Tibial nerve (tissue), 4 donors: ENCODE data around the gene PIGX. TPM values are rescaled to one million over a fixed set of nuclear protein-coding genes. Genes with fewer than 3 reads are reported as not detected.
A peak's percentile ranks its signal among the peaks of the same experiment; 100 is the strongest.

Source experiments
- DNase-seq, 2 donors: peaks; one replicate each; pipeline ENCODE4 v3.0.0-alpha.2; 2019; ENCODE audit warnings: low spot score in 2 of 2
- H3K27ac ChIP-seq, 4 donors: fragments of 200-600 bp; sonication (generic) in 3 of 4; one replicate each; pipeline ENCODE4 v1.5.1; 2017 to 2019; ENCODE audit warnings: mild to moderate bottlenecking in 1 of 4
- H3K27me3 ChIP-seq, 2 donors: fragments of 200-600 bp; sonication (generic) in 1 of 2; one replicate each; pipeline versions ENCODE4 v1.5.1 to v1.6.0; 2017 to 2019
- H3K36me3 ChIP-seq, 3 donors: fragments of 200-600 bp; sonication (generic); one replicate each; pipeline ENCODE4 v1.5.1; 2018 to 2019
- H3K4me1 ChIP-seq, 4 donors: fragments of 200-600 bp; sonication (generic) in 3 of 4; one replicate each; pipeline ENCODE4 v1.5.1; 2017 to 2019
- H3K4me3 ChIP-seq, 4 donors: fragments of 200-600 bp; sonication (generic) in 3 of 4; one replicate each; pipeline ENCODE4 v1.5.1; 2017 to 2019; ENCODE audit warnings: mild to moderate bottlenecking in 1 of 4, moderate library complexity in 1 of 4
- H3K9me3 ChIP-seq, 4 donors: fragments of 200-600 bp; sonication (generic) in 3 of 4; one replicate each; pipeline ENCODE4 v1.5.1; 2017 to 2019
- EP300 ChIP-seq, 2 donors: sonication (generic); formaldehyde crosslinking; IDR thresholded peaks; one replicate each; pipeline ENCODE4 v1.6.1; 2017; ENCODE audit warnings: antibody characterized with exemption in 2 of 2, mild to moderate bottlenecking in 1 of 2
- POLR2A ChIP-seq, 2 donors: fragments of 450-650 bp; IDR thresholded peaks; one replicate each; pipeline ENCODE4 v1.6.1; 2017; ENCODE audit warnings: antibody characterized with exemption in 2 of 2, mild to moderate bottlenecking in 2 of 2, moderate library complexity in 2 of 2
- WGBS, 2 donors: methylation state at CpG; one replicate each; pipeline ENCODE4 v1.1.5; 2018; 5-methylcytosine and 5-hydroxymethylcytosine counted together
- total RNA-seq, 4 donors: library from RNA; depleted of rRNA; stranded (reverse); fragments of >200 nt; gene quantifications; one replicate each; pipeline ENCODE4 v1.1.0, GENCODE V29; 2016
- TF ChIP-seq, protein P1 (sequence below), 5 experiments: fragments of 200-600 bp in 3 of 5; fragments of 450-650 bp in 2 of 5; sonication (generic) in 3 of 5; IDR thresholded peaks; one replicate each; pipeline ENCODE4 v1.5.1; 2016 to 2019; ENCODE audit warnings: antibody characterized with exemption in 5 of 5, mild to moderate bottlenecking in 3 of 5, moderate library complexity in 2 of 5

PIGX gene
- total RNA-seq, 4 donors from 2014 or later = 28.8 to 57.9 (median 33.7) TPM

DNA sequence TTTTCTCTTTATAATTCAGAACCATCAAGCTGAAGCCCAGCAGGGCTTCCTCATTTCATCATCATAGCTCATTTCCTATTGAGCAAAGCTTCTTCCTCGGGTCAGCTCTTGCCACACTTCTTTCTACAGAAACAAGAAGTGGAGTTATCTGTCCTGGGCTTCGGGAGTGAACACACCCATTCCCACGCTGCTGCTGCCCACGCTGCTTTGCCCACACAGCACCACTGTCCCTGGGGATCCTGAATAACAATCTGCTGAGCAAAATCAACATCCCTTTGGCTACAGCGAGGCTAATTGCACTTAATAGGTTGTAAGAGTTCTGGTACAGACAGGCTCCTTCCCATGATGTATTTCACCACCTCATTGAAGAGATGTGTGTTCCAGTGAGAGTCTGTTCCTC lies 23.8 kb upstream of the PIGX start:
- H3K27ac ChIP-seq = peak overlapping the region in 2 of 4 donors; percentile 28 to 30
- no peaks in the 10 kb centered on the region for H3K27me3 ChIP-seq
- H3K36me3 ChIP-seq = no peaks in the 10 kb centered on the region
- TF ChIP-seq EP300 (IDR thresholded peaks at IDR 0.05) = peak in 1 of 2 donors; percentile 88
- TF ChIP-seq POLR2A (IDR thresholded peaks at IDR 0.05) = no peak
- H3K4me1 ChIP-seq = peaks cover 0 to 22% (median 4%) of the 10 kb centered on the region in 4 donors
- H3K9me3 ChIP-seq = no peaks in the 10 kb centered on the region
- H3K4me3 ChIP-seq = no peak overlapping the region
- peak in 1 of 2 donors; percentile 55 for DNase-seq
- WGBS, 2 donors = 7 to 14% methylated on average over 5 of the region's 5 CpGs

DNA sequence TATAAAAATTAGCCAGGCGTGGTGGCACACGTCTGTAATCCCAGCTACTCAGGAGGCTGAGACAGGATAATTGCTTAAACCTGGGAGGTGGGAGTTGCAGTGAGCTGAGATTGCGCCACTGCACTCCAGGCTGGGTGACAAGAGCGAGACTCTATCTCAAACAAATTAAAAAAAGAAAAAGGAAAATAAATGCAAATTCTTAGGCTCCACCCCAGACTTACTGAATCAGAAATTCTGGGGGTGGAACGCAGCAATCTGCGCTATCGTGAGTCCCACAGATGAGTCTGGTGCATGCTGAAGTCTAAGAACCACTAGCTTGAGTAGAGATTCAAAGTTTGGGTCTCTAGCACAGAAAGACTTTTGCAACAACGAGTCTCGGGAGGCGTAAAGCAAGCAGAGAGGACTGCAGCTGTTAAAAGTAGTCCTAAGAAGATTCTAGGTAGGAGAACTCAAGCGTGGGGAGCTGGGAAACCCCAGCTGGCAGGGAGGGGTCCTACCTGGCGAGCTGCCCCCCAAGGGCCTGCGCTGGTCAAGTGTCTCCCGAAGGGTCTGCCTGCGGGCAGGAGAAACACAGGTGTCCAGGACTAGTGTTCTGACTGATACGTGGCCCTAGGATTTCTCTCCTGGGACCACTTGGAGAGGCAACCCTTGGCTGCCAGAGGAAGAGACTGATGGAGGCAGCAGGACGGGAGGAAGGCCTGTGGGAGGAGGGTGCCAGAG lies 22.1 kb upstream of the PIGX start:
- no peak overlapping the region for H3K27ac ChIP-seq
- no peaks in the 10 kb centered on the region for H3K9me3 ChIP-seq
- TF ChIP-seq, protein P1, sequence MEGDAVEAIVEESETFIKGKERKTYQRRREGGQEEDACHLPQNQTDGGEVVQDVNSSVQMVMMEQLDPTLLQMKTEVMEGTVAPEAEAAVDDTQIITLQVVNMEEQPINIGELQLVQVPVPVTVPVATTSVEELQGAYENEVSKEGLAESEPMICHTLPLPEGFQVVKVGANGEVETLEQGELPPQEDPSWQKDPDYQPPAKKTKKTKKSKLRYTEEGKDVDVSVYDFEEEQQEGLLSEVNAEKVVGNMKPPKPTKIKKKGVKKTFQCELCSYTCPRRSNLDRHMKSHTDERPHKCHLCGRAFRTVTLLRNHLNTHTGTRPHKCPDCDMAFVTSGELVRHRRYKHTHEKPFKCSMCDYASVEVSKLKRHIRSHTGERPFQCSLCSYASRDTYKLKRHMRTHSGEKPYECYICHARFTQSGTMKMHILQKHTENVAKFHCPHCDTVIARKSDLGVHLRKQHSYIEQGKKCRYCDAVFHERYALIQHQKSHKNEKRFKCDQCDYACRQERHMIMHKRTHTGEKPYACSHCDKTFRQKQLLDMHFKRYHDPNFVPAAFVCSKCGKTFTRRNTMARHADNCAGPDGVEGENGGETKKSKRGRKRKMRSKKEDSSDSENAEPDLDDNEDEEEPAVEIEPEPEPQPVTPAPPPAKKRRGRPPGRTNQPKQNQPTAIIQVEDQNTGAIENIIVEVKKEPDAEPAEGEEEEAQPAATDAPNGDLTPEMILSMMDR (IDR thresholded peaks at IDR 0.05) = no peak
- TF ChIP-seq EP300 (IDR thresholded peaks at IDR 0.05) = no peak
- no peak for TF ChIP-seq POLR2A (IDR thresholded peaks at IDR 0.05)
- H3K4me1 ChIP-seq = peaks cover 0 to 12% (median under 1%) of the 10 kb centered on the region in 4 donors
- H3K36me3 ChIP-seq = no peaks in the 10 kb centered on the region
- H3K27me3 ChIP-seq = no peaks in the 10 kb centered on the region
- H3K4me3 ChIP-seq = no peak overlapping the region
- 87% methylated on average over 17 of the region's 17 CpGs for WGBS, 2 donors
- no peak for DNase-seq

DNA sequence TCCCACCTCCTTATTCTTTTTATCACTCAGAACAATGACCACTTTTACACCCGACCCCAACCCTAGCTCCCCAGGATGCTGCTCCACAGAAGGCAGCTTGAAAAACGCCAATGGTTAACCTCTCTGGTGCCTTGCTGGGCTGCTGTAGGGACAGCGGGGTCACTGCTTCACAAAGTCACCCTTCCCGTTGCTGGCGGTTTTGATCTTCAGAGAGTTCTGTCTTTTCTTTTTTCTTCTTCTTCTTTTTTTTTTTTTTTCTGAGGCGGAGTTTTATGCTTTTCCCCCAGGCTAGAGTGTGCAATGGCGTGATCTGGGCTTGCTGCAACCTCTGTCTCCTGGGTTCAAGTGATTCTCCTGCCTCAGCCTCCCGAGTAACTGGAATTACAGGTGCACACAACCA lies 20.8 kb upstream of the PIGX start:
- Histone ChIP-seq H3K9me3 (no peaks in the 10 kb centered on the region), H3K4me3 (no peak overlapping the region), H3K27ac (no peak overlapping the region), H3K4me1 (peaks cover 0 to 11% (median 0%) of the 10 kb centered on the region in 4 donors), H3K36me3 (no peaks in the 10 kb centered on the region), H3K27me3 (no peaks in the 10 kb centered on the region)
- WGBS, 2 donors = 42 to 60% methylated on average over 8 of the region's 8 CpGs
- no peak for TF ChIP-seq EP300 (IDR thresholded peaks at IDR 0.05)
- TF ChIP-seq POLR2A (IDR thresholded peaks at IDR 0.05) = no peak
- TF ChIP-seq, protein P1 (IDR thresholded peaks at IDR 0.05) = no peak
- no peak for DNase-seq

DNA sequence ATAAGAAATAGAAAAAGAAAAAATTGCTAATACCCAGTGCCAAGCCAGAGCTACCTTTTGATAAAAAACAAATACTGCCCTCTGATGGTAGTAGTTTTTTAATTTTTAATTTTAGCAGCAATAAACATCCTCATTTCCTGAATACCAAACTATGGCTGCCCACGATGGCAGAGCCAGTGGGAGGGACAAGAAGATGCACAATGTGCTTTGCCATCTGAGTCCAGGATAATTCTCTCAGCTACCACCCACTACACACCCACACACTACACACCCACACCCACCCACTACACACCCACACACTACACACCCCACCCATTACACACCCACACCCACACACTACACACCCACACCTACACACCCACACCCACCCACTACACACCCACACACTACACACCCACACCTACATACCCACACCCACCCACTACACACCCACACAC lies 18.0 kb upstream of the PIGX start:
- Histone ChIP-seq H3K36me3 (no peaks in the 10 kb centered on the region), H3K27ac (no peak overlapping the region), H3K4me3 (no peak overlapping the region), H3K27me3 (no peaks in the 10 kb centered on the region), H3K4me1 (no peaks in the 10 kb centered on the region), H3K9me3 (no peaks in the 10 kb centered on the region)
- DNase-seq = no peak
- WGBS, 2 donors = 3 to 5% methylated on average over 1 of the region's 1 CpG
- TF ChIP-seq POLR2A (IDR thresholded peaks at IDR 0.05) = no peak
- TF ChIP-seq EP300 (IDR thresholded peaks at IDR 0.05) = no peak
- TF ChIP-seq, protein P1 (IDR thresholded peaks at IDR 0.05) = no peak

DNA sequence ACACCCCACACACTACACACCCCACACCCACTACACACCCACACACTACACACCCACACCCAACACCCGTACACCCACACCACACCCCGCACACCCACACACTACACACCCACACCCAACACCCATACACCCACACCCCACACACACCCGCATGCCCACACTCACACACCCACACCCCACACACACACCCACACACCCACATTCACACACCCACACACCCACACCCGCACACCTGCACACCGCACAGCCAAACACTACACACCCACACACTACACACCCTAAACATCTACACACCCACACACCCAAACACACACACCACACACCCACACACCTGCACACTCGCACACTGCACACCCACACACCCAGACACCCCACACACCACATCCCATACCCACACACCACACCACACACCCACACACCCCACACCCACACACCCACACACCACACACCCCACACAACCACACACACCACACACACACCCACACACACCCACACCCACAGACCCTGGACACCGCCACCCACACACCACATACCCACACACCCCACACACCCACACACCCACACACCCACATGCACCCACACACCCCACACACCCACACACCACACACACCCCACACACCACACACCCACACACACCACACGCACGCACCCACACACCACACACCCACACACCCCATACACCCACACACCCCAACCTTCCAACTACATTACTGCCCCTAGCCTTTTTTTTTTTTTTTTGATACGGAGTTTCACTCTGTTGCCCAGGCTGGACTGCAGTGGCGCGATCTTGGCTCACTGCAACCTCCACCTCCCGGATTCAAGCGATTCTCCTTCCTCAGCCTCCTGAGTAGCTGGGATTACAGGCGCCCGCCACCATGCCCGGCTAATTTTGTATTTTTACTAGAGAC lies 17.0 kb upstream of the PIGX start:
- Histone ChIP-seq H3K4me3 (no peak overlapping the region), H3K27ac (no peak overlapping the region), H3K4me1 (no peaks in the 10 kb centered on the region), H3K27me3 (no peaks in the 10 kb centered on the region), H3K36me3 (no peaks in the 10 kb centered on the region), H3K9me3 (no peaks in the 10 kb centered on the region)
- WGBS, 2 donors = 90% methylated on average over 17 of the region's 17 CpGs
- no peak for DNase-seq
- no peak for TF ChIP-seq EP300 (IDR thresholded peaks at IDR 0.05)
- no peak for TF ChIP-seq POLR2A (IDR thresholded peaks at IDR 0.05)
- TF ChIP-seq, protein P1 (IDR thresholded peaks at IDR 0.05) = no peak
